GM19324 (cell line): ENCODE results near the gene MICA.
"Not testable (repeated sequence)": the region's sequence is repeated elsewhere in the genome, so short reads cannot be mapped to it uniquely, and the experiment has no call there.

ENCODE experiments used
- ATAC-seq: cut with Tn5 transposase; IDR thresholded peaks from one replicate; pipeline ENCODE4 v1.9.1; 2021; ENCODE audit warnings: mild to moderate bottlenecking, moderate library complexity; ENCODE audit not compliant: unreplicated experiment, low FRiP score

The MICA gene

GRCh38 chr6:31379850-31380249, 23.5 kb upstream of the MICA start:
- no peak for ATAC-seq

DNA sequence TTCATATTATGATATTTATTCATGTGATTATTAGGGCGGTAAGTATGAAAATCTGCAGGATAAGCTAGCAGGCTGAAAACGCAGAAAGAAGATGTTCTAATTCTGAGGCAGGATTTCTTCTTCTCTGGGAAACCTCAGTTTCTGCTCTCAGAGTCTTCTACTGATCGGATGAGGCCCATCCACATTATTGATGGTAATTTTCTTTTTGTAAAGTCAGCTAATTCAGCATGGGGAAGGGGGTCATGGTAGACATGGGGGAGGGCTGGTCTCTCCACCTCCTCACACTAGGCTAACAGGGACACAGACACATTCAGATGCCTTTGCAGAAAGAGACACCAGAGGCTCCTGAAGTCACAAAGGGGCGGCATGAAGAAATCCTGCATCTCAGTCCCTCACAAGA, 21.7 kb upstream of the MICA start:
- no peak for ATAC-seq

GRCh38 chr6:31383149-31383548, 20.2 kb upstream of the MICA start:
- ATAC-seq = no peak

DNA sequence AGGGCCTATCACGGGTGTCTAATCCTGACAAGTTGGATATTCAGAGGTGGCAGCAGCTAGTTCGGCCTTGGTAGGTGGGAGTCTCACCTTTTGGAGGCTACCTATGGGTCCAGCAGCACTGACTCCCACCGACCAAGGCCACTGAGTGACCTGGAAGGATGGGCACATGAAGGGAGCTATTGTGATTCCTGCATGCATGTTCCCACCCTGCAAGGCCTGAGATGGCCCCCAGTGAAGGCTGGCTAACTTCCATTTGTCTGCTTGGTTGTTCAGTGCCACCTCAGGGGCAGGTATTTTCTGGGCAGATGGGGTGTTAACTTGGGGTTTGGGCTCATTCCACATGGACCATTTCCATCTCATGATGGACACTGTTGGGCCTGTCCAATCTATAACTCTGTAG, 18.4 kb upstream of the MICA start:
- no peak for ATAC-seq

DNA sequence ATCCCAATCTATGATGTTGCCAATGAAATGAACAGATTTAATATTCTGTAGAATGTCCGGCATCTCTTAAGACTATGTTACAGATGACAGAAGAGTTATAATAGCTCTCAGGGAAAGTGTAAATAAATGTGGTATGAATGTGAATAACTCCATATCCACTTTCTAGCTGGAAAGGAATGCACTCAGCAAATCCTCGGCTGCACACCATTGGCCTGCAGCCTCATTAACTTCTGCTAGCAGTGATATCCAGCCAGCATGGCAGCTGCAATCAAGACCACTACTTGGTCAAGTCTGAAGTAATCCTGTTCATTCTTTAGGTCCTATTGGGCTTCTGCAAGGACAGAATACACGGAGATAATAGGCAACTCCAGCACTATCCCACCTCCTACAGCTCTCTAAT, 17.3 kb upstream of the MICA start:
- no peak for ATAC-seq

- ATAC-seq = no peak
Measured at GRCh38 chr6:31386977-31387376, 16.4 kb upstream of the MICA start.

GRCh38 chr6:31388916-31389801, 14.2 kb upstream of the MICA start:
- ATAC-seq = not testable (repeated sequence)

DNA sequence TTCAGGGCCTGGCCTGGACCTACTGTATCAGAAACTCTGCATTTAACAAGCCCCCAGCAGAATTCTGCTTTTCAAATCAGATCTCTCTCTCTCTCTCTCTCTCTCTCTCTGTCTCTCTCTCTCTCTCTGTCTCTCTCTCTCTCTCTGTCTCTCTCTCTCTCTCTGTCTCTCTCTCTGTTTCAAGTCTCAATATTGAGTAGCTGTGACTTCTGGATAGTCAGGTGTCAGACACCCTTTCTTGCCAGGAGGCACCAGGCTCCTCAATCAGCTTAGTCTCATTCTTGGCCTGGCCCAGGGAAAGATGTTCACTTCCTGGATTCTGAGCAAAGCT, 13.6 kb upstream of the MICA start:
- ATAC-seq = not testable (repeated sequence)

DNA sequence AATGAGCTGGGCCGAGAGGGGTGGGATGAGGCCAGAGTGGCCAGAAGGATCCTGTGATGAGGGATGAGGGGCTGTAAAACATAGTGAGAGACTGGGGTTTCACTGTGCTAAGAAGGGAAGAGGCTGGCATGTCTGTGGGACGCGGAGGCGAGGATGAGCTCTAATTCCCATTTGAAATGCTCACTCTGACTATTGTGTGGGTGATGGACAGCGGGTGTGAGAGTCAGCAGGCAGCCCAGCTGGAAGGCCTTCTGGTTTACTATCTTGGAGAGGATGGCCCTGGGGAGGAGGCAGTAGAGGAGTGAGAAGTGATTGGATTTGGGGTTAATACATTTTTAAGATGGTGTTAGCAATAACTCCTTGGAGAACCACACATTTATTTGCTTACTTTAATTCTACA, 9.5 kb upstream of the MICA start:
- ATAC-seq = no peak

- no peak for ATAC-seq
Measured at GRCh38 chr6:31394381-31394780, 9.0 kb upstream of the MICA start.

GRCh38 chr6:31395832-31396231, 7.6 kb upstream of the MICA start:
- ATAC-seq = no peak

GRCh38 chr6:31396422-31397152, 6.8 kb upstream of the MICA start:
- ATAC-seq = no peak

DNA sequence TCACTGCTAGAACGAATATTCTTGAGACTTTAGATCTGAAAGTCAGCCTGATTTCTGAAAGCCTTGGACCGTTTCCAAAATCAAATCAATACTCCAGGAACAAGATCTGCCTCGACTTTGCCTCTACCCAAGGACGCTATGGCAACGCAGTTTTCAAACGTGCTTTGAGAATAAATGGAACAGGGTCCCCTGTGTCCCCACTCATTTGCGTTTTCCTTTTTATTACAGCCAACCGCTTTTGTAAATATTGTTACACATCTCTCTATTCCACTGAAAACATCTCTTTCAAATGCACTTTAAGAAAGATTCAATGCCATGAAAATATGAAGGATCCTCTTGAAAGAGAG, 6.3 kb upstream of the MICA start:
- ATAC-seq = not testable (repeated sequence)

- no peak for ATAC-seq
Measured at GRCh38 chr6:31397901-31398525, 5.4 kb upstream of the MICA start.

GRCh38 chr6:31399589-31400466, 3.6 kb upstream of the MICA start:
- peak; percentile 32 for ATAC-seq

- ATAC-seq = peak; percentile 32
Measured at GRCh38 chr6:31400467-31401289, 2.7 kb upstream of the MICA start.

DNA sequence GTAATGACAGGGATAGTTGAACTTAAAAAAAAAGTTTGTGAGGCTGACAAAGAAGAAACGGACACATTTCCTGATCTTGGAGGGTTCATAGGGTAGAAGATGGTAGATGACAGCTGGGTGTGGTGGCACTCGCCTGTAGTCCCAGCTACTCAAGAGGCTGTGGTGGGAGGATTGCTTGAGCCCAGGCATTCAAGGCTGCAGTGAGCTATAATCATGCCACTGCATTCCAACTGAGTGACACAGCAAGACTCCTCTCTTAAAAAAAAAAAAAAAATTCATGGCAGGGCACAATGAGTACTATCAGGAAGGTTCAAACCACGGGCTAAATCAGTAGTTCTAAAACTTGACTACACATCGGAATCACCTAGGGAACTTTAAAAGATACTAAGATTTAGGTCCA, 2.0 kb upstream of the MICA start:
- no peak for ATAC-seq

GRCh38 chr6:31402324-31403282, 792 bp upstream of the MICA start:
- ATAC-seq = no peak

DNA sequence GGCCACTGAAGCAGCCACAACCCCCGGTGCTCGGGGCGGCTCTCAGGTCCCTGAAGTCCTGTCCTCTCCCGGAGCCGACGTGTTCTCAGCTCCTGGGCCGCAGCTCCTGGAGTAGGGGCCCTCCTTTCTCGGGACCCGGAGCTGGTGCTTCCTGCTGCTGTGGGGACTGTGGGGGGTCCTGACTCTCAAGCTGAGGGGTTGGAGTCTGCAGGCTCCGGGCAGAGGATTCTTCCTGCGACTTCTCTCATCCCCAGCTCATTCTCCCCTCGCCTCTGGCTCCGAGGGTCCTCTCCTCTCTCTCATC, 618 bp downstream of the MICA start:
- not testable (repeated sequence) for ATAC-seq
